Body of pancreas (tissue), 4 donors: ENCODE measurements around the gene ICE1.

Source experiments
- CTCF ChIP-seq, 7 experiments: fragments of 450-650 bp in 4 of 7; fragments of 200-600 bp in 3 of 7; sonication (generic) in 3 of 7; IDR thresholded peaks; one replicate each; pipeline ENCODE4 v1.5.1; 2016 to 2019; ENCODE audit warnings: antibody characterized with exemption in 7 of 7
- POLR2A ChIP-seq, 3 donors: fragments of 450-650 bp; IDR thresholded peaks; one replicate each; pipeline ENCODE4 v1.6.1; 2016; ENCODE audit warnings: antibody characterized with exemption in 3 of 3, mild to moderate bottlenecking in 2 of 3

- TF ChIP-seq CTCF (IDR thresholded peaks at IDR 0.05), result no peak
- TF ChIP-seq POLR2A (IDR thresholded peaks at IDR 0.05), result no peak
Observed at GRCh38 chr5:5453131-5453530, 30.7 kb downstream of the ICE1 start.
